ENCODE data around the gene PODXL.
"Not testable (repeated sequence)": the region's sequence is repeated elsewhere in the genome, so short reads cannot be mapped to it uniquely, and the experiment has no call there.

Gene PODXL

GRCh38 chr7:131507592-131508331 lies 48.7 kb downstream of the PODXL start:
- peak; percentile 63 for DNase-seq

GRCh38 chr7:131506597-131506996 lies 49.8 kb downstream of the PODXL start:
- no peak for DNase-seq

GRCh38 chr7:131505636-131506557 lies 50.5 kb downstream of the PODXL start:
- DNase-seq = no peak

GRCh38 chr7:131505037-131505620 lies 51.3 kb downstream of the PODXL start:
- not testable (repeated sequence) for DNase-seq

- no peak for DNase-seq
Observed at GRCh38 chr7:131504157-131504899, 52.1 kb downstream of the PODXL start.

- no peak for DNase-seq
Observed at GRCh38 chr7:131503639-131504038, 52.8 kb downstream of the PODXL start.

GRCh38 chr7:131502810-131503508 lies 53.5 kb downstream of the PODXL start:
- DNase-seq = peak; percentile 61

GRCh38 chr7:131501930-131502685 lies 54.3 kb downstream of the PODXL start:
- DNase-seq = no peak

GRCh38 chr7:131501422-131501821 lies 55.0 kb downstream of the PODXL start:
- DNase-seq = no peak

GRCh38 chr7:131500357-131500756 lies 56.1 kb downstream of the PODXL start:
- DNase-seq = no peak

- no peak for DNase-seq
Observed at GRCh38 chr7:131499801-131500200, 56.6 kb downstream of the PODXL start.

GRCh38 chr7:131498237-131498885 lies 58.1 kb downstream of the PODXL start:
- no peak for DNase-seq

GRCh38 chr7:131497454-131497853 lies 59.0 kb downstream of the PODXL start:
- DNase-seq = no peak

- DNase-seq = no peak
Observed at GRCh38 chr7:131495669-131496498, 60.5 kb downstream of the PODXL start.

GRCh38 chr7:131494182-131494581 lies 62.2 kb downstream of the PODXL start:
- no peak for DNase-seq

GRCh38 chr7:131493581-131493980 lies 62.8 kb downstream of the PODXL start:
- DNase-seq = peak; percentile 19

- DNase-seq = no peak
Observed at GRCh38 chr7:131493081-131493480, 63.3 kb downstream of the PODXL start.

- DNase-seq = no peak
Observed at GRCh38 chr7:131489881-131490280, 66.5 kb downstream of the PODXL start.

GRCh38 chr7:131489196-131489595 lies 67.2 kb downstream of the PODXL start:
- DNase-seq = peak; percentile 7

GRCh38 chr7:131488361-131488760 lies 68.1 kb downstream of the PODXL start:
- DNase-seq = no peak

Measured in NCI-H1105 treated with DMSO at 0.1 percent for 48 hours (cell line).